HCT116 (cell line): ENCODE results near the gene SYDE2. TPM values are rescaled to one million over a fixed set of nuclear protein-coding genes. Genes with fewer than 3 reads are reported as not detected.
A peak's percentile ranks its signal among the peaks of the same experiment; 100 is the strongest.

Experiments used
- ATAC-seq: fragments of 200-7000 bp; cut with Tn5 transposase; 2 replicates; pipeline ENCODE4 v1.9.1; 2020; ENCODE audit warnings: mild to moderate bottlenecking, moderate library complexity
- BruUV-seq: library from RNA; stranded (reverse); fragments of 400-500 nt; replicated peaks from 2 replicates; lab custom pipeline; 2021; lab: Mats Ljungman, UMichigan
- CTCF ChIA-PET: fragments of 300-600 bp; sonication (Branson Sonifier 250); formaldehyde crosslinking; loops from one replicate; lab custom pipeline; 2021; ENCODE audit warnings: antibody characterized with exemption; lab: Charles Lee
- POLR2A ChIA-PET: fragments of 300-600, 350-600 bp; sonication (Branson Sonifier 250); formaldehyde crosslinking; loops from one replicate; lab custom pipeline; 2021; ENCODE audit warnings: antibody characterized with exemption; lab: Charles Lee
- RAD21 ChIA-PET, 2 experiments: fragments of 300-600 bp; sonication (Branson Sonifier 250); formaldehyde crosslinking; loops; one replicate each; lab custom pipeline; 2023; ENCODE audit warnings: low total read pairs in 2 of 2; ENCODE audit not compliant: uncharacterized antibody in 2 of 2, unreplicated experiment in 2 of 2, low non-redundant PET in 1 of 2; lab: Charles Lee
- DNase-seq: peaks from one replicate; pipeline ENCODE4 v3.0.0-alpha.2; 2010; ENCODE audit warnings: low read depth, low spot score
- H2AFZ ChIP-seq: fragments of 200-600 bp; shearing (Covaris generic), sonication (generic); 2 replicates; pipeline ENCODE4 v1.6.1; 2017; ENCODE audit warnings: low read depth, mixed run types, mixed read lengths, antibody characterized with exemption, low read length; ENCODE audit not compliant: poor library complexity, severe bottlenecking
- H3K27ac ChIP-seq: 2 replicates; pipeline ENCODE4 v1.5.1; 2012; ENCODE audit warnings: low read depth, low read length
- H3K27me3 ChIP-seq: fragments of 200-600 bp; sonication (generic); 2 replicates; pipeline ENCODE4 v1.6.1; 2016; ENCODE audit warnings: mixed run types, low read length, mixed read lengths; ENCODE audit not compliant: insufficient read depth
- H3K36me3 ChIP-seq, 2 experiments: fragments of 200-500 bp in 1 of 2; fragments of 200-600 bp in 1 of 2; sonication (Bioruptor generic) in 1 of 2; sonication (generic) in 1 of 2; 2 replicates each; pipeline versions ENCODE4 v1.5.1 to v1.6.1; 2014 to 2016; ENCODE audit warnings: low read length in 2 of 2, inconsistent platforms in 1 of 2, mixed read lengths in 1 of 2, mixed run types in 1 of 2; ENCODE audit not compliant: insufficient read depth in 2 of 2, control insufficient read depth in 1 of 2
- H3K4me1 ChIP-seq, 2 experiments: fragments of 200-600 bp in 1 of 2; sonication (generic) in 1 of 2; 2 replicates each; pipeline versions ENCODE4 v1.5.1 to v1.6.1; 2012 to 2017; ENCODE audit warnings: low read length in 2 of 2, inconsistent platforms in 1 of 2, mild to moderate bottlenecking in 1 of 2, mixed read lengths in 1 of 2, mixed run types in 1 of 2, moderate library complexity in 1 of 2; ENCODE audit not compliant: insufficient read depth in 2 of 2, control insufficient read depth in 1 of 2
- H3K4me2 ChIP-seq: fragments of 200-600 bp; sonication (generic); 2 replicates; pipeline ENCODE4 v1.6.1; 2017; ENCODE audit warnings: mixed run types, low read length, mixed read lengths
- H3K4me3 ChIP-seq, 2 experiments: fragments of 200-600 bp in 1 of 2; sonication (generic) in 1 of 2; replicated peaks in 1 of 2; 2 replicates each; pipeline ENCODE4 v1.5.1; 2011 to 2016; ENCODE audit warnings: low read length in 2 of 2, control low read depth in 1 of 2, low read depth in 1 of 2, mild to moderate bottlenecking in 1 of 2, mixed read lengths in 1 of 2, mixed run types in 1 of 2
- H3K79me2 ChIP-seq: fragments of 200-600 bp; sonication (generic); 2 replicates; pipeline ENCODE4 v1.6.1; 2017; ENCODE audit warnings: mild to moderate bottlenecking, mixed run types, low read length, moderate library complexity, mixed read lengths; ENCODE audit not compliant: insufficient read depth
- H3K9ac ChIP-seq: fragments of 200-600 bp; sonication (generic); 2 replicates; pipeline ENCODE4 v1.6.1; 2016; ENCODE audit warnings: low read length, mixed read lengths
- H3K9me2 ChIP-seq: fragments of 200-600 bp; sonication (generic), shearing (Covaris generic); 2 replicates; pipeline ENCODE4 v1.6.1; 2017; ENCODE audit warnings: mixed run types, mild to moderate bottlenecking, moderate library complexity; ENCODE audit not compliant: insufficient read depth
- H3K9me3 ChIP-seq, 2 experiments: fragments of 200-500 bp in 1 of 2; fragments of 200-600 bp in 1 of 2; sonication (Bioruptor generic) in 1 of 2; sonication (generic) in 1 of 2; 2 replicates each; pipeline ENCODE4 v1.6.1; 2014 to 2017; ENCODE audit warnings: low read length in 2 of 2, mixed read lengths in 2 of 2, inconsistent platforms in 1 of 2, low read depth in 1 of 2, mild to moderate bottlenecking in 1 of 2, mixed run types in 1 of 2, moderate library complexity in 1 of 2; ENCODE audit not compliant: control insufficient read depth in 1 of 2, insufficient read depth in 1 of 2
- H4K20me1 ChIP-seq: fragments of 200-600 bp; sonication (generic), shearing (Covaris generic); 2 replicates; pipeline ENCODE4 v1.6.1; 2017; ENCODE audit warnings: mixed run types, mild to moderate bottlenecking, moderate library complexity; ENCODE audit not compliant: insufficient read depth
- CTCF ChIP-seq, 3 experiments: fragments of 200-600 bp in 1 of 3; sonication (generic) in 1 of 3; IDR thresholded peaks in 2 of 3; conservative IDR thresholded peaks in 1 of 3; 2 replicates each; pipeline ENCODE4 v1.5.1; 2012 to 2017; ENCODE audit warnings: low read depth in 2 of 3, low read length in 2 of 3, antibody characterized with exemption in 1 of 3, borderline replicate concordance in 1 of 3, control low read depth in 1 of 3, mild to moderate bottlenecking in 1 of 3, mixed read lengths in 1 of 3, mixed run types in 1 of 3, moderate library complexity in 1 of 3; ENCODE audit not compliant: insufficient read depth in 1 of 3
- EGR1 ChIP-seq: IDR thresholded peaks from 2 replicates; pipeline ENCODE4 v1.6.1; 2012; ENCODE audit warnings: low read depth
- ELF1 ChIP-seq: IDR thresholded peaks from 2 replicates; pipeline ENCODE4 v1.6.1; 2012; ENCODE audit warnings: low read depth, borderline replicate concordance
- FOSL1 ChIP-seq: IDR thresholded peaks from 2 replicates; pipeline ENCODE4 v1.6.1; 2012; ENCODE audit warnings: low read depth
- JUND ChIP-seq: IDR thresholded peaks from 2 replicates; pipeline ENCODE4 v1.6.1; 2012
- POLR2A ChIP-seq: IDR thresholded peaks from 2 replicates; pipeline ENCODE4 v1.7.0; 2011; ENCODE audit warnings: borderline replicate concordance; ENCODE audit not compliant: insufficient read depth, insufficient read length; ENCODE audit errors: extremely low read depth
- POLR2AphosphoS5 ChIP-seq: IDR thresholded peaks from 2 replicates; pipeline ENCODE4 v1.6.1; 2011; ENCODE audit warnings: mild to moderate bottlenecking, low read depth, low read length, moderate library complexity
- SIN3A ChIP-seq: IDR thresholded peaks from 2 replicates; pipeline ENCODE4 v1.6.1; 2012; ENCODE audit warnings: low read depth
- SP1 ChIP-seq: IDR thresholded peaks from 2 replicates; pipeline ENCODE4 v1.6.1; 2012; ENCODE audit warnings: low read depth
- intact Hi-C: fragments of 100-400 bp; cut with micrococcal nuclease; formaldehyde crosslinking; loops from 2 replicates; pipeline ENCODE4 v1.10.0; 2022
- total RNA-seq: library from RNA; stranded (reverse); gene quantifications from one replicate; pipeline ENCODE4 v1.2.1, GENCODE V29; 2021; ENCODE audit not compliant: unreplicated experiment
- TF ChIP-seq, protein P1 (sequence below): IDR thresholded peaks from 2 replicates; pipeline ENCODE4 v1.6.1; 2012
- TF ChIP-seq, protein P2 (sequence below): IDR thresholded peaks from 2 replicates; pipeline ENCODE4 v1.6.1; 2012
- TF ChIP-seq, protein P3 (sequence below): IDR thresholded peaks from 2 replicates; pipeline ENCODE4 v1.6.1; 2011; ENCODE audit warnings: mild to moderate bottlenecking, low read length, moderate library complexity; ENCODE audit not compliant: insufficient replicate concordance; ENCODE audit errors: extremely low read depth

Gene SYDE2
- total RNA-seq, 1 experiment from 2014 or later: 5.3 TPM

GRCh38 chr1:85122169-85122568, 78.6 kb downstream of the SYDE2 start:
- ATAC-seq (peak; percentile 44; the same call in 1 of the 2 replicates), DNase-seq (no peak)
- H3K79me2 ChIP-seq: no peaks in the 10 kb centered on the region
- H3K4me2 ChIP-seq: no peak overlapping the region
- intact Hi-C loops: no loop called here
- POLR2A ChIA-PET: no interaction called here
- CTCF ChIA-PET: no interaction called here
- H3K9me2 ChIP-seq: no peaks in the 10 kb centered on the region
- no peak overlapping the region for H3K4me3 ChIP-seq
- no peak overlapping the region for H2AFZ ChIP-seq
- no peak overlapping the region for H3K27ac ChIP-seq
- no peaks in the 10 kb centered on the region for H3K36me3 ChIP-seq
- H3K9ac ChIP-seq: no peak overlapping the region
- no peak for TF ChIP-seq SP1
- H3K9me3 ChIP-seq: no peaks in the 10 kb centered on the region
- H3K4me1 ChIP-seq: no peaks in the 10 kb centered on the region
- no peaks in the 10 kb centered on the region for H3K27me3 ChIP-seq
- BruUV-seq: no TSS peak
- H4K20me1 ChIP-seq: no peaks in the 10 kb centered on the region
- RAD21 ChIA-PET: no interaction called here

- TF ChIP-seq, protein P1, sequence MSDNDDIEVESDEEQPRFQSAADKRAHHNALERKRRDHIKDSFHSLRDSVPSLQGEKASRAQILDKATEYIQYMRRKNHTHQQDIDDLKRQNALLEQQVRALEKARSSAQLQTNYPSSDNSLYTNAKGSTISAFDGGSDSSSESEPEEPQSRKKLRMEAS: no peak
- TF ChIP-seq ELF1 (no peak), JUND (no peak), EGR1 (no peak), CTCF (IDR thresholded peaks at IDR 0.05 in 2 of 3, conservative IDR thresholded peaks at IDR 0.05 in 1 of 3; ENCODE audit: borderline replicate concordance in 1 of 3, insufficient read depth in 1 of 3, low read depth in 2 of 3, low read length in 2 of 3) (no peak), SIN3A (no peak), POLR2AphosphoS5 (no peak), FOSL1 (no peak), POLR2A (no peak)
- TF ChIP-seq, protein P2, sequence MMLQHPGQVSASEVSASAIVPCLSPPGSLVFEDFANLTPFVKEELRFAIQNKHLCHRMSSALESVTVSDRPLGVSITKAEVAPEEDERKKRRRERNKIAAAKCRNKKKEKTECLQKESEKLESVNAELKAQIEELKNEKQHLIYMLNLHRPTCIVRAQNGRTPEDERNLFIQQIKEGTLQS: no peak
- TF ChIP-seq, protein P3, sequence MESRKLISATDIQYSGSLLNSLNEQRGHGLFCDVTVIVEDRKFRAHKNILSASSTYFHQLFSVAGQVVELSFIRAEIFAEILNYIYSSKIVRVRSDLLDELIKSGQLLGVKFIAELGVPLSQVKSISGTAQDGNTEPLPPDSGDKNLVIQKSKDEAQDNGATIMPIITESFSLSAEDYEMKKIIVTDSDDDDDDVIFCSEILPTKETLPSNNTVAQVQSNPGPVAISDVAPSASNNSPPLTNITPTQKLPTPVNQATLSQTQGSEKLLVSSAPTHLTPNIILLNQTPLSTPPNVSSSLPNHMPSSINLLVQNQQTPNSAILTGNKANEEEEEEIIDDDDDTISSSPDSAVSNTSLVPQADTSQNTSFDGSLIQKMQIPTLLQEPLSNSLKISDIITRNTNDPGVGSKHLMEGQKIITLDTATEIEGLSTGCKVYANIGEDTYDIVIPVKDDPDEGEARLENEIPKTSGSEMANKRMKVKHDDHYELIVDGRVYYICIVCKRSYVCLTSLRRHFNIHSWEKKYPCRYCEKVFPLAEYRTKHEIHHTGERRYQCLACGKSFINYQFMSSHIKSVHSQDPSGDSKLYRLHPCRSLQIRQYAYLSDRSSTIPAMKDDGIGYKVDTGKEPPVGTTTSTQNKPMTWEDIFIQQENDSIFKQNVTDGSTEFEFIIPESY: no peak
- no peaks in the 10 kb centered on the region for H4K20me1 ChIP-seq
Measured at GRCh38 chr1:85121744-85122143, 79.1 kb downstream of the SYDE2 start.

More at GRCh38 chr1:85121744-85122143, 79.1 kb downstream of the SYDE2 start:
- Histone ChIP-seq H3K4me2 (no peak overlapping the region), H3K36me3 (no peaks in the 10 kb centered on the region), H3K27me3 (no peaks in the 10 kb centered on the region), H2AFZ (no peak overlapping the region), H3K4me1 (no peaks in the 10 kb centered on the region), H3K79me2 (no peaks in the 10 kb centered on the region), H3K27ac (no peak overlapping the region), H3K4me3 (no peak overlapping the region), H3K9ac (no peak overlapping the region), H3K9me3 (no peaks in the 10 kb centered on the region), H3K9me2 (no peaks in the 10 kb centered on the region)
- ATAC-seq (no peak), DNase-seq (no peak)
- RAD21 ChIA-PET: no interaction called here
- POLR2A ChIA-PET: no interaction called here
- intact Hi-C loops: no loop called here
- CTCF ChIA-PET: no interaction called here
- no TSS peak for BruUV-seq
